BLaER1 (cell line): ENCODE measurements around the gene MSI2.

Experiments
- H3K27ac ChIP-seq: shearing (Covaris generic); formaldehyde crosslinking; 2 replicates; pipeline ENCODE4 v1.8.1; 2022
- H3K27me3 ChIP-seq: shearing (Covaris generic); formaldehyde crosslinking; 2 replicates; pipeline ENCODE4 v1.8.1; 2022
- H3K36me3 ChIP-seq: shearing (Covaris generic); formaldehyde crosslinking; 2 replicates; pipeline ENCODE4 v1.8.1; 2022
- H3K4me1 ChIP-seq: shearing (Covaris generic); formaldehyde crosslinking; 2 replicates; pipeline ENCODE4 v1.8.1; 2022
- H3K4me2 ChIP-seq: shearing (Covaris generic); formaldehyde crosslinking; 2 replicates; pipeline ENCODE4 v1.8.1; 2022
- H3K4me3 ChIP-seq: shearing (Covaris generic); formaldehyde crosslinking; 2 replicates; pipeline ENCODE4 v1.8.1; 2022
- H3K9ac ChIP-seq: shearing (Covaris generic); formaldehyde crosslinking; 2 replicates; pipeline ENCODE4 v1.8.1; 2022
- H3K9me3 ChIP-seq: shearing (Covaris generic); formaldehyde crosslinking; 2 replicates; pipeline ENCODE4 v1.8.1; 2022
- H4K20me1 ChIP-seq: shearing (Covaris generic); formaldehyde crosslinking; 2 replicates; pipeline ENCODE4 v1.8.1; 2022
- Cebpa-rat ChIP-seq: shearing (Covaris generic); IDR thresholded peaks from 2 replicates; pipeline ENCODE4 v1.8.1; 2022

Gene MSI2

DNA sequence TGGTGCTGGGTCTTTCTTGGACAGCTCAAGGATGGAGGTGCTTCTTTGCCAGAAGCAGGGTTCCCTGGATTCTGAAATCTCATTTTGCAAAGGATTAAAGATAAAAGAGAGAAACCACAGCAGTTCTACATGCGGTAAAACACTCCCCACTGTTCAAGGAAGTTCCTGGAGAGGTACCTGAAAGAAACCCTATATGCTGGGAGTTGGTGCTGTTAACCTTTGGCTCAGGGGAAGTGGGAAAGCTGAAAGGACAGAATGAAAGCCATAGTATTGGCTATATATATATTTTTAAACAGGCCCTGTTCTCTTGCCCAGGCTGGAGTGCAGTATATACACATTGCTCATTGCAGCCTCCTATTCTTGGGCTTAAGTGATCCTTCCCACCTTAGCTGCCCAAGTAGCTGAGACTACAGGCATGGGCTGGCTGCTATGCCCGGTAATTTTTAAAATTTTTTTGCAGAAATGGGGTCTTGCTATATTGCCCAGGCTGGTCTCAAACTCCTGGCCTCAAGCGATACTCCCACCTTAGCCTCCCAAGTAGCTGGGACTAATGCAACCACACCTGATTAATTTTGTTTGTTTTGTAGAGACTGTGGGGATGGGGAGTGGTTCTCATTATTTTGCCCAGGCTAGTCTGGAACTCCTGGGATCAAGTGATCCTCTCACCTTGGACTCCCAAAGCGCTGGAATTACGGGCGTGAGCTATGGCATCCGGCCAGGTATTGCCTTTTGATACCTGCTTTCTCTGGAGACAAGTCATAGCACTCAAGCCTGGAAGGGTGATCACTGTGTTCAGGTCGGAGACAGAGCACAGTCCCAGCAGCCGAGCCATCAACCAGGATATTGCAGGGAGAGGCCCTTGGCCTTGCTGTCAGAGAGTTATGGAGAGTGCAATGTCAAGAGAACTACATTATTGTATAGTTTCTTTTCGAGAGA lies 55.2 kb downstream of the MSI2 start:
- H3K9me3 ChIP-seq = no peaks in the 10 kb centered on the region
- peak overlapping the region; percentile 32; the same call in 1 of the 2 replicates for H3K27ac ChIP-seq
- peaks cover 59% of the 10 kb centered on the region for H3K4me1 ChIP-seq
- peaks cover 100% of the 10 kb centered on the region for H4K20me1 ChIP-seq
- no peak for TF ChIP-seq Cebpa-rat
- no peaks in the 10 kb centered on the region for H3K27me3 ChIP-seq
- H3K9ac ChIP-seq = no peak overlapping the region
- H3K4me2 ChIP-seq = peak overlapping the region; percentile 40
- H3K4me3 ChIP-seq = no peak overlapping the region
- peaks cover 100% of the 10 kb centered on the region for H3K36me3 ChIP-seq

DNA sequence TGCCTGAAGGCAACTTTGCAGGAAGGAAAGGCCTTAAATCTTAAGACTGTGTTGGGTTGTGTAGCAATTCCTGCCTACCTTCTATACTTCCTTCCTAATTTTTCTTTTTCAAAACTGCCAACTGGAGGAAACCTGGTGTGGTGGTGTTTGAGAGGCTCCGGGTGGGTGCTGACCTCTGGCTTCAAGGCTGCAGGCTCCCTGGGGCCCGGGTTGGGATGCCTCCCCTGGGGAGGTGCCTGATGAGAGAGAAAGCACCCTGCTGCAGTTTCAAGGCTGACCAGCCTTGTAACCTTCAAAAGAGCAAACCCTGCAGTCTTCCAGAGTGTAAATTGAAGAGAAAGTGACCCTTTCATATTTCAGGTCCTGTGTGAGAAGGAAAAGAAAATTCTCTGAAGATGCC lies 55.9 kb downstream of the MSI2 start:
- H3K9me3 ChIP-seq = no peaks in the 10 kb centered on the region
- H3K27me3 ChIP-seq = no peaks in the 10 kb centered on the region
- H4K20me1 ChIP-seq = peaks cover 100% of the 10 kb centered on the region
- no peak overlapping the region for H3K9ac ChIP-seq
- no peak overlapping the region for H3K4me3 ChIP-seq
- H3K27ac ChIP-seq = peak overlapping the region; percentile 32; the same call in 1 of the 2 replicates
- TF ChIP-seq Cebpa-rat = no peak
- peak overlapping the region; percentile 40 for H3K4me2 ChIP-seq
- peaks cover 53% of the 10 kb centered on the region for H3K4me1 ChIP-seq
- peaks cover 100% of the 10 kb centered on the region for H3K36me3 ChIP-seq

DNA sequence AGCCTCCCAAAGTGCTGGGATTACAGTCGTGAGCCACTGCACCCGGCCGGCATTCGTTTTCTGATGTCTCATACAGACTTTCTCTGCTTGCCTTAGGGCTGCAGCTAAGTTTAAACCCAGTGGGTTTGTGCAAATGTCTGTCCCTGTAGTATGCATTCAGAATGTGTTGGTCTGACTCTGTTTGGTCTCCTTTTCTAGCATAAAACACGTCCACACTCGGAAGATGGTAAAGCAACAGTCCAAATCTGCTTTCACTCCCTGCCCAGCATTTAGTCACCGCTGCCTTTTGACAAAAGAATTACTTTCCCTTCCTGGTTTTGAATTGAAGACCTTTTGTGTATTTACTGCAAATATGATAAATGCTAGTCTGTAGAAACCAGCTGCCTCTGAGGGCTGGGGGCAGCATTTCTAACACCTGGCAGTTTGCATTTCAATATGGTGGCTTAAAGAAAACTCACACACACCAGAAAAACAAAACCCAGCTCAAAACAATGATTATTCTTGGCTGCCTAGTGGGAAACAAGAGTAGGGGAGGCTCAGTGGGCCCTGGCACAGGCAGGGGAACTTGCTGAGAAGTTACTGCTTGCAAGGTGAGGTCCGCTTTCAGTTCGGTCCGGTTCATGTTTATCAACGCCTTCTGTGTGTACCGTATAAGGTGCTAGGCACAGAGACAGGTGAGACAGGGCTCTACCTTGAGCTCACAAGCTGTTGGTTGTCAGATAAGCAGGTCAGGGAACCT lies 56.9 kb downstream of the MSI2 start:
- Histone ChIP-seq H3K4me1 (peaks cover 42% of the 10 kb centered on the region), H3K27ac (no peak overlapping the region), H3K9ac (no peak overlapping the region), H3K4me3 (no peak overlapping the region), H4K20me1 (peaks cover 100% of the 10 kb centered on the region), H3K9me3 (no peaks in the 10 kb centered on the region), H3K4me2 (no peak overlapping the region), H3K36me3 (peaks cover 100% of the 10 kb centered on the region), H3K27me3 (no peaks in the 10 kb centered on the region)
- TF ChIP-seq Cebpa-rat = no peak

DNA sequence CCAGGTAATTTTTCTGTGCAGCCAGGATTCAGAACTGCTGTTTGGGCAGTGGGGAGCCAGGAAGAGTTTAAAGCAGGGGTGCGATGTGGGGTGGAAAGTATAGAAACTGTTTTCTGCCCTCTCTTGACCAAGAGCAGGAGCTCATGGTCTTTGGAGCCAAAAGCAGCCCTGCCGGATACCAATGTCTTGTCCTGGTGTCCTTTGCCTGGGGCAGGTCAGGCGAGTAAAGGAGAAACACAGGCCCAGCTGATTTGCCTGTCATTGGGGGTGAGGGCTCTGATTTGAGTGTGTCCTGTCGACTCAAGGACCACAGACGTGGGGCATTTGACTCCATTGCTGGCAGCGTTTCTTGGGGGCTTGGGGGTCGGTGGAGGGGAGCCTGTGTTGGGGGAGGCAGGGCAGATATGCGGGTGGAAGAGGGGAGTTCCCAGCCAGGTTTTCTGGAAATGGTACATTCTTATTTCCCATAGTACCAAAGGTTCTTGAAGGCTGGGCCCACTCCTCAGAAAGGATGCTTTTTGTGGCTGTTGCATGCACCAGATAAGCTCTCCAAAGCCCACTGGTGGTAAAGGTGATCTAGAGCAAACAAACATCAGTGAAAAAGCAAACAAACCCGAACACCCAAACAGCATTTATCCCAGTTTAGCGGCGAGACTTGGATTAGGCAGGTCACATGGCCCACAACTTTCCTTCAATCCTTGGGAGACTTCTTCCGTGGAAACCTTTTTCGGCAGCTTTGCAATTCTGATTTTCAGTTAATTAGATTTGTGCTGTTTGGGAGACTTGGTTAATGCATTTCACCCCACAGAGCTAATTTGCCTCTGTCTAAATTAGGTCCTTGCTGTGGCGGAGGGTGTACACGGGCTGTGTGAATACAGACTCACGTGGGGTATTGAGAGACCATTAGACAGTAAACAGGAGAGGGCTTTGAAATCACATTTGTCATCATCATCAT lies 59.0 kb downstream of the MSI2 start:
- peaks cover 100% of the 10 kb centered on the region for H3K36me3 ChIP-seq

DNA sequence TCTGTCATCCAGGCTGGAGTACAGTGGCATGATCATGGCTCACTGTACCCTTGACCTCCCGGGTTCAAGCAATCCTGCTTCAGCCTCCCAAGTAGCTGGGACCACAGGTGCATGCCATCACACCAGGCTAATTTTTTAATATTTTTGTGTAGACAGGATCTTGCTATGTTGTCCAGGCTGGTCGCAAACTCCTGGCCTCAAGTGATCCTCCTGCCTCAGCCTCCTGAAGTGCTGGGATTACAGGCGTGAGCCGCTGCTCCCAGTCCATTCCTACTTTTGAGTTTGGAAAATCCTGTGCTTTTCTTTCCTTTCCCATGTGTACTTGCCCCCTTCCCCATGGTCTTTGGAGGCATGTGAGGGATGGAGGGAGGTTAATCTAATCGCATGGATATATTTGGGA lies 60.0 kb downstream of the MSI2 start:
- TF ChIP-seq Cebpa-rat = no peak
- no peak overlapping the region for H3K9ac ChIP-seq
- no peak overlapping the region for H3K4me3 ChIP-seq
- H3K4me1 ChIP-seq = peaks cover 21% of the 10 kb centered on the region
- H3K9me3 ChIP-seq = no peaks in the 10 kb centered on the region
- peaks cover 100% of the 10 kb centered on the region for H4K20me1 ChIP-seq
- H3K4me2 ChIP-seq = no peak overlapping the region
- H3K36me3 ChIP-seq = peaks cover 100% of the 10 kb centered on the region
- H3K27ac ChIP-seq = no peak overlapping the region
- no peaks in the 10 kb centered on the region for H3K27me3 ChIP-seq

More for the DNA sequence above, 59.0 kb downstream of the MSI2 start:
- Histone ChIP-seq H3K4me1 (peaks cover 31% of the 10 kb centered on the region), H3K4me2 (no peak overlapping the region), H3K9ac (no peak overlapping the region), H3K27me3 (no peaks in the 10 kb centered on the region), H3K27ac (no peak overlapping the region), H4K20me1 (peaks cover 100% of the 10 kb centered on the region), H3K4me3 (no peak overlapping the region), H3K9me3 (no peaks in the 10 kb centered on the region)
- no peak for TF ChIP-seq Cebpa-rat

DNA sequence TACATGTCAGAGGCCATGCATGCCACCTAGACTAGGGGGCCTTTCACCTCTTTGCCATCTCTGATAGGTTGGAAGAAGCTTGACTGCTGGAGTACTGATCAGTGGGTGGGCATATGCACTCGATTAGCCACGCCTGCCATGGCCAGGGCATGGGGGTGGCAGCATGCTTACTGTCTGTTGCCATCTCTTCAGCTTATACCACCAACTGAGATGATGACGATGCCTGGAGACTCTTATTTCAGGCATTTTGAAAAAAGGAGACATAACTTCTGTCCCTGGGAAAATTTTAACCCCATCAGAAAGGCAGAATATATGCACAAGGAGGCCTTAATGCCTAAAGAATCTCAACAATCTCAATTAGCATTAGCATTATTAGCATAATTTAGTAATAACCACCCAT lies 60.8 kb downstream of the MSI2 start:
- H3K4me2 ChIP-seq = no peak overlapping the region
- H4K20me1 ChIP-seq = peaks cover 100% of the 10 kb centered on the region
- H3K9me3 ChIP-seq = no peaks in the 10 kb centered on the region
- no peak overlapping the region for H3K9ac ChIP-seq
- no peak overlapping the region for H3K4me3 ChIP-seq
- peaks cover 100% of the 10 kb centered on the region for H3K36me3 ChIP-seq
- TF ChIP-seq Cebpa-rat = no peak
- no peaks in the 10 kb centered on the region for H3K27me3 ChIP-seq
- no peak overlapping the region for H3K27ac ChIP-seq
- H3K4me1 ChIP-seq = peaks cover 14% of the 10 kb centered on the region

DNA sequence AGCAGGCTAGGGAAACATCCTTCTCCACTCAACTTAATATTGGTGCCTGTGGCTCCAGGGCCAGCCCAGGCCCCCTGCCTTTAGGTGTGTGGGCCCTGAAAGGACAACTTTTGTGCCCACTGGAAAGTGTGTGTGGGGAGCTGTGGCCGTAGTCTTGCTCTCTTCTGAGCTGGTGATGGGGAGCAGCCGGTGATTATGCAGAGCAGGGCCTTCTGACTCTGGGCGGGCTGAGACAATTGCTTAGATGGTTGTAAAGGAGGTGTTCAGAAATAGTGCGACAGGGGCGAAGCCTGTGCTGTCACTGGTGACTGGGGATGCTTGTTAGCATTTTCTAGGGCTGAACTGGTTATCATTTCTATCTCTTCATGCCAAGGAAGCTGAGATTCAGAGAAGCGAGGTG lies 62.6 kb downstream of the MSI2 start:
- H3K9me3 ChIP-seq = no peaks in the 10 kb centered on the region
- no peak overlapping the region for H3K4me2 ChIP-seq
- H3K4me3 ChIP-seq = no peak overlapping the region
- no peak overlapping the region for H3K27ac ChIP-seq
- no peak overlapping the region for H3K9ac ChIP-seq
- TF ChIP-seq Cebpa-rat = no peak
- H3K36me3 ChIP-seq = peaks cover 100% of the 10 kb centered on the region
- H3K4me1 ChIP-seq = peaks cover 10% of the 10 kb centered on the region; the same call in 1 of the 2 replicates
- peaks cover 100% of the 10 kb centered on the region for H4K20me1 ChIP-seq
- no peaks in the 10 kb centered on the region for H3K27me3 ChIP-seq

DNA sequence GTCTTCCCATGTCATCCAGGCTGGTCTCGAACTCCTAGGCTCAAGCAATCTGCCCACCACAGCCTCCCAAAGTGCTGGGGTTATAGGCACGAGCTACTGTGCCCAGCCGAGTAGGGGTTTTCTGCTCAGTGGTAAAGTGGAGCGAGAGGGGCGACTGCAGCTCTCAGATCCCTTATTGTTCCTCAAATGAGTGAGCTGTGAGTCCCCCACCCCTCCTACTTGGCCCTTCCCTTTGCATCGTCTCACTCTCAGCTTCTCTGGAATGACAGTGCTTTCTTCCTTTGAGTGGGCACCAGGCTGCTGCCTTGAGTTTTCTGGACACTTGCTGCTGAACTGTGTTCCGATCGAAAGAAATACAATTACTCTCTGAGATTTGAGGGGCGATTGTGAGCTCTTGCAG lies 63.5 kb downstream of the MSI2 start:
- no peaks in the 10 kb centered on the region for H3K9me3 ChIP-seq
- H3K27me3 ChIP-seq = no peaks in the 10 kb centered on the region
- H3K27ac ChIP-seq = no peak overlapping the region
- H3K4me2 ChIP-seq = no peak overlapping the region
- no peak for TF ChIP-seq Cebpa-rat
- peaks cover 10% of the 10 kb centered on the region; the same call in 1 of the 2 replicates for H3K4me1 ChIP-seq
- no peak overlapping the region for H3K9ac ChIP-seq
- H3K36me3 ChIP-seq = peaks cover 100% of the 10 kb centered on the region
- no peak overlapping the region for H3K4me3 ChIP-seq
- H4K20me1 ChIP-seq = peaks cover 100% of the 10 kb centered on the region

DNA sequence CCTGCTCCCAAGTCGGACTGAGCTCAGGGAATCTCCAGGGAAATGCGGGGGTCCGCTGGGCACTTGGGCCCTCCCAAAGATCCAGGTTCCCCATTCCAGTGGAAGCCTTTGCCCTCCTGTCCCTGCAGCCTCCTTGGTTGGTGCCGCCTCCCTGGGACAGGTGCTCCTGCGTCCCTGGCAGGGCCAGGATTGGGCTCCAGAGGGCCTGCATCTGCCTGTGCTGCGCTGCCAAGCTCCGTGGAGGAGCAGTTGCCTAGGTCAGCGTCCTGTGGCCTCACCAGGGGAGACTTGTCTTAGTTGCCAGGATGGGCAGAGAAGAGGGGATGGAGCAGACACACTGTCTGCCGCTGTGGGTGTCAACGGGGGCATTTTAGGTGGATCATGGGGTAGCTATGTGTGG lies 67.1 kb downstream of the MSI2 start:
- H3K27ac ChIP-seq = no peak overlapping the region
- H3K4me1 ChIP-seq = peaks cover 16% of the 10 kb centered on the region; the same call in 1 of the 2 replicates
- peaks cover 100% of the 10 kb centered on the region for H4K20me1 ChIP-seq
- H3K9ac ChIP-seq = no peak overlapping the region
- H3K36me3 ChIP-seq = peaks cover 100% of the 10 kb centered on the region
- H3K4me3 ChIP-seq = no peak overlapping the region
- H3K9me3 ChIP-seq = no peaks in the 10 kb centered on the region
- H3K27me3 ChIP-seq = no peaks in the 10 kb centered on the region
- no peak overlapping the region for H3K4me2 ChIP-seq
- TF ChIP-seq Cebpa-rat = no peak
